ENCODE results near the gene PRPF39.
"Not testable (repeated sequence)": the region's sequence is repeated elsewhere in the genome, so short reads cannot be mapped to it uniquely, and the experiment has no call there.

Gene PRPF39

GRCh38 chr14:45083976-45084722, at the start of gene PRPF39:
PRPF39 (plus strand) TSS chr14:45084116; CDS start chr14:45095240, 11,124 bp downstream.
- peak; percentile 95 for DNase-seq

GRCh38 chr14:45034730-45035129, 49.2 kb upstream of the PRPF39 start:
- DNase-seq, result no peak

GRCh38 chr14:45038256-45038655, 45.7 kb upstream of the PRPF39 start:
- DNase-seq, result no peak

GRCh38 chr14:45038865-45039264, 45.1 kb upstream of the PRPF39 start:
- DNase-seq, result no peak

GRCh38 chr14:45039390-45039789, 44.5 kb upstream of the PRPF39 start:
- DNase-seq, result no peak

- no peak for DNase-seq
Measured at GRCh38 chr14:45041641-45042040, 42.3 kb upstream of the PRPF39 start.

GRCh38 chr14:45044638-45045037, 39.3 kb upstream of the PRPF39 start:
- no peak for DNase-seq

GRCh38 chr14:45048385-45048784, 35.5 kb upstream of the PRPF39 start:
- no peak for DNase-seq

GRCh38 chr14:45051180-45051579, 32.7 kb upstream of the PRPF39 start:
- DNase-seq, result no peak

- no peak for DNase-seq
Measured at GRCh38 chr14:45051896-45052295, 32.0 kb upstream of the PRPF39 start.

- no peak for DNase-seq
Measured at GRCh38 chr14:45057349-45057748, 26.6 kb upstream of the PRPF39 start.

GRCh38 chr14:45057881-45058364, 26.0 kb upstream of the PRPF39 start:
- DNase-seq, result no peak

GRCh38 chr14:45060551-45060950, 23.4 kb upstream of the PRPF39 start:
- no peak for DNase-seq

GRCh38 chr14:45065540-45065939, 18.4 kb upstream of the PRPF39 start:
- DNase-seq, result no peak

- DNase-seq, result no peak
Measured at GRCh38 chr14:45065956-45066355, 18.0 kb upstream of the PRPF39 start.

- no peak for DNase-seq
Measured at GRCh38 chr14:45066667-45067066, 17.2 kb upstream of the PRPF39 start.

GRCh38 chr14:45068396-45068795, 15.5 kb upstream of the PRPF39 start:
- DNase-seq, result no peak

GRCh38 chr14:45070215-45070614, 13.7 kb upstream of the PRPF39 start:
- DNase-seq, result no peak

GRCh38 chr14:45072126-45072525, 11.8 kb upstream of the PRPF39 start:
- DNase-seq, result no peak

- DNase-seq, result no peak
Measured at GRCh38 chr14:45073231-45073879, 10.6 kb upstream of the PRPF39 start.

GRCh38 chr14:45078323-45078722, 5.6 kb upstream of the PRPF39 start:
- DNase-seq, result no peak

GRCh38 chr14:45080416-45080968, 3.4 kb upstream of the PRPF39 start:
- not testable (repeated sequence) for DNase-seq

- not testable (repeated sequence) for DNase-seq
Measured at GRCh38 chr14:45081096-45081495, 2.8 kb upstream of the PRPF39 start.

GRCh38 chr14:45082420-45082819, 1.5 kb upstream of the PRPF39 start:
- DNase-seq, result no peak

All from NCI-H2171 (cell line).